ENCODE results near the gene ASIC2.
A peak's percentile ranks its signal among the peaks of the same experiment; 100 is the strongest.

Gene ASIC2

DNA sequence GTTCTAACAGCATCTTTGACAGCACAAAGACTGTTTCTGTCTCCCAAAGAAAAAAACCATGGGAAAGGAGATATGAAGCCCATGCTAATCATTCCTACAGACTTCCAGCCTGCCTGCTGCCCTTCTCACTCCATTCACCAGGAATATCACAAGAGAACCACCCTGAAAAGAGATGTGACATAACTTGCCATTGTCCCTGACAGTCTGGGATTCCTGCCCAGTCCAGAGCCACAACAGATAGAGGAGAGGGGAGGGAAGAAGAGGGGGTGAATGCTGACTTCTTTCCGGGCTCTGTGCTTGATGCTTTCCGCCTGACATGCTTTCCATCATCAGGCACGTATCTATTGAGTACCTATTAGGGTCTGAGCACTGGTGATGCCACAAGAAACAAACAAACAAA is 31.6 kb upstream of the ASIC2 start (continued):
- no peak for TF ChIP-seq ZNF121 (tag by site-specific recombination; IDR thresholded peaks at IDR 0.05)
- TF ChIP-seq ZNF138 (tag by site-specific recombination; IDR thresholded peaks at IDR 0.05; ENCODE audit: borderline replicate concordance) = no peak
- TF ChIP-seq ZNF174 (tag by site-specific recombination; IDR thresholded peaks at IDR 0.05) = no peak
- TF ChIP-seq ZBTB6 (tag by site-specific recombination; IDR thresholded peaks at IDR 0.05) = no peak
- TF ChIP-seq ZNF585B (tag by site-specific recombination; IDR thresholded peaks at IDR 0.05) = no peak
- no peak for TF ChIP-seq ZNF792 (tag by site-specific recombination; IDR thresholded peaks at IDR 0.05)
- TF ChIP-seq INSM2 (tag by site-specific recombination; IDR thresholded peaks at IDR 0.05) = no peak
- no peak for TF ChIP-seq ZNF140 (tag by site-specific recombination; IDR thresholded peaks at IDR 0.05)

GRCh38 chr17:33322063-33322462 is 29.0 kb upstream of the ASIC2 start:
- H3K27ac ChIP-seq (ENCODE audit: extremely low read depth, low read depth, low read length) = no peak overlapping the region
- H3K36me3 ChIP-seq (ENCODE audit: control insufficient read depth in 2 of 2, insufficient read depth in 1 of 2, low read length in 2 of 2) = no peaks in the 10 kb centered on the region
- no peaks in the 10 kb centered on the region for H3K4me1 ChIP-seq (ENCODE audit: control insufficient read depth, insufficient read depth, low read length)
- ChIA-PET CTCF (interaction anchor here (0.6 kb wide), 1 partner anchor 404 kb away, joined by 3 read pairs; no protein-coding TSS in a partner anchor), POLR2A (no interaction called here)
- TF ChIP-seq, protein P1, sequence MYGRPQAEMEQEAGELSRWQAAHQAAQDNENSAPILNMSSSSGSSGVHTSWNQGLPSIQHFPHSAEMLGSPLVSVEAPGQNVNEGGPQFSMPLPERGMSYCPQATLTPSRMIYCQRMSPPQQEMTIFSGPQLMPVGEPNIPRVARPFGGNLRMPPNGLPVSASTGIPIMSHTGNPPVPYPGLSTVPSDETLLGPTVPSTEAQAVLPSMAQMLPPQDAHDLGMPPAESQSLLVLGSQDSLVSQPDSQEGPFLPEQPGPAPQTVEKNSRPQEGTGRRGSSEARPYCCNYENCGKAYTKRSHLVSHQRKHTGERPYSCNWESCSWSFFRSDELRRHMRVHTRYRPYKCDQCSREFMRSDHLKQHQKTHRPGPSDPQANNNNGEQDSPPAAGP (tag by site-specific recombination; IDR thresholded peaks at IDR 0.05) = no peak
- TF ChIP-seq ZBTB1 (tag by site-specific recombination; IDR thresholded peaks at IDR 0.05) = no peak
- no peaks in the 10 kb centered on the region for H3K9me3 ChIP-seq (ENCODE audit: control insufficient read depth, insufficient read depth, low read depth, low read length)
- H3K4me3 ChIP-seq (ENCODE audit: low read depth, low read length) = no peak overlapping the region

GRCh38 chr17:33318241-33318640 is 25.1 kb upstream of the ASIC2 start:
- Histone ChIP-seq H3K9me3 (ENCODE audit: control insufficient read depth, insufficient read depth, low read depth, low read length) (no peaks in the 10 kb centered on the region), H3K4me3 (ENCODE audit: low read depth, low read length) (no peak overlapping the region), H3K27ac (ENCODE audit: extremely low read depth, low read depth, low read length) (no peak overlapping the region), H3K36me3 (ENCODE audit: control insufficient read depth in 2 of 2, insufficient read depth in 1 of 2, low read length in 2 of 2) (no peaks in the 10 kb centered on the region), H3K4me1 (ENCODE audit: control insufficient read depth, insufficient read depth, low read length) (no peaks in the 10 kb centered on the region)
- TF ChIP-seq ZNF132 (tag by site-specific recombination; IDR thresholded peaks at IDR 0.05; ENCODE audit: borderline replicate concordance) (no peak), ZNF791 (tag by site-specific recombination; IDR thresholded peaks at IDR 0.05) (no peak), ZNF416 (tag by site-specific recombination; IDR thresholded peaks at IDR 0.05) (no peak), REPIN1 (tag by site-specific recombination; IDR thresholded peaks at IDR 0.05; ENCODE audit: low read depth) (no peak), SCRT2 (tag by site-specific recombination; IDR thresholded peaks at IDR 0.05) (peak; percentile 35; the same call in 1 of the 2 replicates), ZNF10 (tag by site-specific recombination; IDR thresholded peaks at IDR 0.05) (no peak)
- TF ChIP-seq, protein P2, sequence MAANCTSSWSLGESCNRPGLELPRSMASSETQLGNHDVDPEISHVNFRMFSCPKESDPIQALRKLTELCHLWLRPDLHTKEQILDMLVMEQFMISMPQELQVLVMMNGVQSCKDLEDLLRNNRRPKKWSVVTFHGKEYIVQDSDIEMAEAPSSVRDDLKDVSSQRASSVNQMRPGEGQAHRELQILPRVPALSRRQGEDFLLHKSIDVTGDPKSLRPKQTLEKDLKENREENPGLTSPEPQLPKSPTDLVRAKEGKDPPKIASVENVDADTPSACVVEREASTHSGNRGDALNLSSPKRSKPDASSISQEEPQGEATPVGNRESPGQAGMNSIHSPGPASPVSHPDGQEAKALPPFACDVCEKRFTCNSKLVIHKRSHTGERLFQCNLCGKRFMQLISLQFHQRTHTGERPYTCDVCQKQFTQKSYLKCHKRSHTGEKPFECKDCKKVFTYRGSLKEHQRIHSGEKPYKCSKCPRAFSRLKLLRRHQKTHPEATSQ (tag by site-specific recombination; IDR thresholded peaks at IDR 0.05) = no peak
- TF ChIP-seq, protein P3, sequence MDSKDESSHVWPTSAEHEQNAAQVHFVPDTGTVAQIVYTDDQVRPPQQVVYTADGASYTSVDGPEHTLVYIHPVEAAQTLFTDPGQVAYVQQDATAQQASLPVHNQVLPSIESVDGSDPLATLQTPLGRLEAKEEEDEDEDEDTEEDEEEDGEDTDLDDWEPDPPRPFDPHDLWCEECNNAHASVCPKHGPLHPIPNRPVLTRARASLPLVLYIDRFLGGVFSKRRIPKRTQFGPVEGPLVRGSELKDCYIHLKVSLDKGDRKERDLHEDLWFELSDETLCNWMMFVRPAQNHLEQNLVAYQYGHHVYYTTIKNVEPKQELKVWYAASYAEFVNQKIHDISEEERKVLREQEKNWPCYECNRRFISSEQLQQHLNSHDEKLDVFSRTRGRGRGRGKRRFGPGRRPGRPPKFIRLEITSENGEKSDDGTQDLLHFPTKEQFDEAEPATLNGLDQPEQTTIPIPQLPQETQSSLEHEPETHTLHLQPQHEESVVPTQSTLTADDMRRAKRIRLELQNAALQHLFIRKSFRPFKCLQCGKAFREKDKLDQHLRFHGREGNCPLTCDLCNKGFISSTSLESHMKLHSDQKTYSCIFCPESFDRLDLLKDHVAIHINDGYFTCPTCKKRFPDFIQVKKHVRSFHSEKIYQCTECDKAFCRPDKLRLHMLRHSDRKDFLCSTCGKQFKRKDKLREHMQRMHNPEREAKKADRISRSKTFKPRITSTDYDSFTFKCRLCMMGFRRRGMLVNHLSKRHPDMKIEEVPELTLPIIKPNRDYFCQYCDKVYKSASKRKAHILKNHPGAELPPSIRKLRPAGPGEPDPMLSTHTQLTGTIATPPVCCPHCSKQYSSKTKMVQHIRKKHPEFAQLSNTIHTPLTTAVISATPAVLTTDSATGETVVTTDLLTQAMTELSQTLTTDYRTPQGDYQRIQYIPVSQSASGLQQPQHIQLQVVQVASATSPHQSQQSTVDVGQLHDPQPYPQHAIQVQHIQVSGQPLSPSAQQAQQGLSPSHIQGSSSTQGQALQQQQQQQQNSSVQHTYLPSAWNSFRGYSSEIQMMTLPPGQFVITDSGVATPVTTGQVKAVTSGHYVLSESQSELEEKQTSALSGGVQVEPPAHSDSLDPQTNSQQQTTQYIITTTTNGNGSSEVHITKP (tag by site-specific recombination; IDR thresholded peaks at IDR 0.05) = 0 out of 2 replicates have a peak, but pooled peaks have one; percentile 10
- POLR2A ChIA-PET = no interaction called here
- CTCF ChIA-PET = interaction anchor here (0.6 to 0.8 kb wide), 3 partner anchors 25 to 30 kb away, joined by 3 to 6 read pairs (median 3); partner anchors contain the start of gene ASIC2
